Globus pallidus (tissue), 1 donor: Measurements from ENCODE around the gene DUSP11.
"Not testable (repeated sequence)": the region's sequence is repeated elsewhere in the genome, so short reads cannot be mapped to it uniquely, and the experiment has no call there.

ENCODE experiments used
- DNase-seq: peaks from one replicate; pipeline ENCODE4 v3.0.0-alpha.2; 2015; ENCODE audit warnings: low spot score

DUSP11 gene

GRCh38 chr2:73717695-73718094 is 62.2 kb downstream of the DUSP11 start:
- DNase-seq: not testable (repeated sequence)

- no peak for DNase-seq
These were observed 62.7 kb downstream of the DUSP11 start for GRCh38 chr2:73717251-73717606.

GRCh38 chr2:73716543-73717250 is 63.2 kb downstream of the DUSP11 start:
- DNase-seq: peak; percentile 38

GRCh38 chr2:73714091-73714490 is 65.8 kb downstream of the DUSP11 start:
- DNase-seq: no peak
